SU-DHL-6 (cell line): ENCODE data around the gene TATDN3.

ENCODE experiments used
- H2AFZ ChIP-seq: fragments of 200-600 bp; sonication (generic); 2 replicates; pipeline ENCODE4 v1.6.1; 2014; ENCODE audit warnings: low read depth, mild to moderate bottlenecking, moderate library complexity, mixed read lengths, antibody characterized with exemption, low read length; ENCODE audit not compliant: severe bottlenecking
- H3F3A ChIP-seq: fragments of 200-600 bp; shearing (Covaris generic); 2 replicates; pipeline ENCODE4 v1.6.0; 2016; ENCODE audit warnings: antibody characterized with exemption, mild to moderate bottlenecking; ENCODE audit not compliant: insufficient read depth
- H3K27ac ChIP-seq: fragments of 200-600 bp; sonication (generic); 2 replicates; pipeline ENCODE4 v1.5.1; 2016; ENCODE audit warnings: low read depth, mild to moderate bottlenecking, low read length, moderate library complexity, mixed read lengths
- H3K27me3 ChIP-seq: fragments of 200-600 bp; sonication (generic), shearing (Covaris generic); 2 replicates; pipeline ENCODE4 v1.6.0; 2014; ENCODE audit warnings: mild to moderate bottlenecking, low read length
- H3K36me3 ChIP-seq: fragments of 200-600 bp; sonication (generic); 2 replicates; pipeline ENCODE4 v1.6.1; 2014; ENCODE audit warnings: mild to moderate bottlenecking, low read length, mixed read lengths
- H3K4me2 ChIP-seq: fragments of 300-600, 200-600 bp; shearing (Covaris generic), sonication (generic); 2 replicates; pipeline ENCODE4 v1.6.0; 2014; ENCODE audit warnings: low read length, low read depth, mild to moderate bottlenecking; ENCODE audit not compliant: poor library complexity, severe bottlenecking
- H3K4me3 ChIP-seq: fragments of 200-600 bp; sonication (generic); 2 replicates; pipeline ENCODE4 v1.5.1; 2014; ENCODE audit warnings: antibody characterized with exemption, low read length, mild to moderate bottlenecking, mixed read lengths; ENCODE audit not compliant: insufficient read depth, poor library complexity, severe bottlenecking
- H3K79me2 ChIP-seq: fragments of 200-600 bp; sonication (generic); 2 replicates; pipeline ENCODE4 v1.6.1; 2014; ENCODE audit warnings: mild to moderate bottlenecking, low read length, moderate library complexity; ENCODE audit not compliant: insufficient read depth
- H3K9ac ChIP-seq: fragments of 200-600 bp; sonication (generic); 2 replicates; pipeline ENCODE4 v1.7.0; 2014; ENCODE audit warnings: mild to moderate bottlenecking, low read length
- H3K9me2 ChIP-seq: fragments of 200-600 bp; sonication (generic); replicated peaks from 2 replicates; pipeline ENCODE4 v1.6.1; 2014; ENCODE audit warnings: low read length; ENCODE audit not compliant: insufficient read depth
- H3K9me3 ChIP-seq: fragments of 200-600 bp; sonication (generic); 2 replicates; pipeline ENCODE4 v1.6.1; 2014; ENCODE audit warnings: low read length, mixed read lengths; ENCODE audit not compliant: insufficient read depth
- H4K20me1 ChIP-seq: fragments of 200-600 bp; sonication (generic); 2 replicates; pipeline ENCODE4 v1.6.1; 2014; ENCODE audit warnings: low read depth, mild to moderate bottlenecking, antibody characterized with exemption, low read length, moderate library complexity, mixed read lengths
- EZH2phosphoT487 ChIP-seq: fragments of 200-600 bp; sonication (generic), shearing (Covaris generic); conservative IDR thresholded peaks from 2 replicates; pipeline ENCODE4 v1.6.1; 2018; ENCODE audit warnings: mild to moderate bottlenecking, antibody characterized with exemption, low read length, moderate library complexity, mixed read lengths
- TF ChIP-seq, protein P1 (sequence below): fragments of 200-600 bp; sonication (generic); IDR thresholded peaks from one replicate; pipeline ENCODE4 v1.5.1; 2017; ENCODE audit warnings: antibody characterized with exemption, mild to moderate bottlenecking, low read length, moderate library complexity; ENCODE audit not compliant: insufficient read depth, poor library complexity, severe bottlenecking

Gene TATDN3

DNA sequence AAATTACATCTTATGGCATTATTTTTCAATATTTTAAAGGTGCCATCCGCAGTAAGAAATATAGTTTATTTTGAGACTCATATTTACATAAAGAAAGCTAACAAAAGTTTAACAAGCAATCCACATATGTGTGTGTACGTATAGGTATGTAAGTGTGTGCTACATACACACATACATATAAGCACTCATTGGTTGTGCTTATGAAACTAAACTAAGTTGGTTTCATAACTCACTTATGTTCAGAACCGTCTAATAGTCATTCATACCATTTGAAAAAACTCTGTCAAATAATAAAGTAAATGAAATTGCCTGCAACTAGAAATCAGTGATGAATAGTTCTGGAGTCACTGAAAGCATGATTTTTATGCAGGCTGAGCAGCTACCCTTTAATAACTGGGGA is 14.1 kb downstream of the TATDN3 start:
- no peak for TF ChIP-seq EZH2phosphoT487
- TF ChIP-seq, protein P1, sequence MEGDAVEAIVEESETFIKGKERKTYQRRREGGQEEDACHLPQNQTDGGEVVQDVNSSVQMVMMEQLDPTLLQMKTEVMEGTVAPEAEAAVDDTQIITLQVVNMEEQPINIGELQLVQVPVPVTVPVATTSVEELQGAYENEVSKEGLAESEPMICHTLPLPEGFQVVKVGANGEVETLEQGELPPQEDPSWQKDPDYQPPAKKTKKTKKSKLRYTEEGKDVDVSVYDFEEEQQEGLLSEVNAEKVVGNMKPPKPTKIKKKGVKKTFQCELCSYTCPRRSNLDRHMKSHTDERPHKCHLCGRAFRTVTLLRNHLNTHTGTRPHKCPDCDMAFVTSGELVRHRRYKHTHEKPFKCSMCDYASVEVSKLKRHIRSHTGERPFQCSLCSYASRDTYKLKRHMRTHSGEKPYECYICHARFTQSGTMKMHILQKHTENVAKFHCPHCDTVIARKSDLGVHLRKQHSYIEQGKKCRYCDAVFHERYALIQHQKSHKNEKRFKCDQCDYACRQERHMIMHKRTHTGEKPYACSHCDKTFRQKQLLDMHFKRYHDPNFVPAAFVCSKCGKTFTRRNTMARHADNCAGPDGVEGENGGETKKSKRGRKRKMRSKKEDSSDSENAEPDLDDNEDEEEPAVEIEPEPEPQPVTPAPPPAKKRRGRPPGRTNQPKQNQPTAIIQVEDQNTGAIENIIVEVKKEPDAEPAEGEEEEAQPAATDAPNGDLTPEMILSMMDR = no peak
- Histone ChIP-seq H3F3A (peaks cover 3% of the 10 kb centered on the region; the same call in 1 of the 2 replicates), H4K20me1 (no peaks in the 10 kb centered on the region), H2AFZ (no peak overlapping the region), H3K4me3 (no peak overlapping the region), H3K27me3 (no peaks in the 10 kb centered on the region), H3K9me3 (no peaks in the 10 kb centered on the region), H3K9ac (no peak overlapping the region), H3K79me2 (no peaks in the 10 kb centered on the region), H3K4me2 (no peak overlapping the region), H3K36me3 (peaks cover 37% of the 10 kb centered on the region), H3K9me2 (no peaks in the 10 kb centered on the region), H3K27ac (no peak overlapping the region)

DNA sequence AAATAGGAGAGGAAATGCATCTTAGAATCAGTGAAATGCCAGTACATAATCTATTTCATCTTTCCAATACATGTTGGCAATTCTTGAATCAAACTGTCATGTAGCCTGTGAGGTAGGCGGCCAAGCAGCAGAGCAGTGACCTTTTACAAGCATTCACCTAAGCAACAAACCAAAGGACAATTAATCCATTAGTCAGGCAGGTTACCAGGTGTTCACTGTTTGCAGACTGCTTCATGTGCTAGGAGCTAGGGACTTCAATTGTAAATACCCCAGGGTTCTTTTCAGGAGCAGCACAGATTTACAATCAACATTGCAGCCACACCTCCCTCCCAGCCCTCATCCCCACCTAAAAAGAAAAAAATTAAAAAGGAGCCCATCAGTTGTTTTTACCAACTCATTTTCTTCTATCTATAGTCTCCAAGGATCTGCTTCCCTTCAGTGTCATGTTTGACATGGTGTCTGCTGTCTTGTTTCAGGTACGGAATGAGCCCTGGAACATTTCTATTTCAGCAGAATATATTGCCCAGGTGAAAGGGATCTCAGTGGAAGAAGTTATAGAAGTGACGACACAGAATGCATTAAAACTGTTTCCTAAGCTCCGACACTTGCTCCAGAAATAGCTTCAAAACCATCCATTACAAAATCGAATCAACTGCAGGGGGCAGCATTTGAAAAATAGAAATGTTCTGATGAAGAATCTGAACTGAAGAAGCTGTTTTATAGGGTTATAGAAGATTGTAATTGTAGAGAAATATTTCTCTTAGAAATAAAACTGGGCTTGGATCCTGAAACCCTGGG is 23.0 kb downstream of the TATDN3 start:
- Histone ChIP-seq H3K79me2 (no peaks in the 10 kb centered on the region), H3F3A (no peaks in the 10 kb centered on the region), H3K4me3 (no peak overlapping the region), H4K20me1 (no peaks in the 10 kb centered on the region), H3K9me3 (no peaks in the 10 kb centered on the region), H3K9ac (no peak overlapping the region), H3K27ac (no peak overlapping the region), H2AFZ (no peak overlapping the region), H3K27me3 (no peaks in the 10 kb centered on the region), H3K9me2 (no peaks in the 10 kb centered on the region), H3K4me2 (no peak overlapping the region), H3K36me3 (peaks cover 8% of the 10 kb centered on the region; the same call in 1 of the 2 replicates)
- TF ChIP-seq, protein P1 = no peak
- no peak for TF ChIP-seq EZH2phosphoT487

DNA sequence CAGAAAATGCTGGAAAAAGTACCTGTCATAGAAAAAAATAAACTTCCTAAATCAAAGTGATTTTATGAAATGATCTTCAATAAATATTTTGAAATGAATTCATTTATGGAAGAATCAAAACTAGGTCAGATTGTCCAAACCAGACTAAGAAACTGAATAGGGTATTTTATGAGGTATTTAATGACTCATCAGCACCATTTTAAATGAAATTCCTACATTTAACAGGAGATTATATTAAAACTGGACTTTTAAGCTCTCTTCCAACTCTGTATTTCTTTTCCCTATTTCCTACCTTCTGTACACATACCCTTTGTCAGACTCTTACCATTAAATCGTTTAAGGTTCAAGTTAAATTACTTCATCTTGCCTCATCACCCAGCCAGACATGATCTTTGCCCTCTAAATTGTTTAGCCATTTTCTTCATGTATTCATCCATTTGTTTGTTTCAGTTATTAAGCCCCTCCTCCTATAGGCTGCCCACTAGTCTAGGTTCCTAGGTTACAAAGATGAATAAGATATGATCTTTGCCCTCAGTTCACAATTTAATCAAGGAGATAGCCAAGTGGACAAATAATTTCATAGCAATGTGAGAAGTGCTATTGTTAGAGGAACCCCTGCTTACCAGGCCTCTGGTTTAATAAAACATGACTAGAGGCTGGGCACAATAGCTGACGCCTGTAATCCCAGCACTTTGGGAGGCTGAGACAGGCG is 25.0 kb downstream of the TATDN3 start:
- H3K27ac ChIP-seq = no peak overlapping the region
- no peak overlapping the region for H3K9ac ChIP-seq
- TF ChIP-seq, protein P1 = no peak
- TF ChIP-seq EZH2phosphoT487 = no peak

More for the DNA sequence above, 25.0 kb downstream of the TATDN3 start:
- H3K9me2 ChIP-seq = no peaks in the 10 kb centered on the region
- H4K20me1 ChIP-seq = no peaks in the 10 kb centered on the region
- no peak overlapping the region for H3K4me3 ChIP-seq
- H3K79me2 ChIP-seq = no peaks in the 10 kb centered on the region
- peaks cover 8% of the 10 kb centered on the region; the same call in 1 of the 2 replicates for H3K36me3 ChIP-seq
- H3K27me3 ChIP-seq = no peaks in the 10 kb centered on the region
- no peak overlapping the region for H2AFZ ChIP-seq
- no peak overlapping the region for H3K4me2 ChIP-seq
- no peaks in the 10 kb centered on the region for H3F3A ChIP-seq
- H3K9me3 ChIP-seq = no peaks in the 10 kb centered on the region
